ENCODE data around the gene ADORA2A.

- TF ChIP-seq CTCF (IDR thresholded peaks at IDR 0.05; ENCODE audit: insufficient read depth, low read length, poor library complexity, severe bottlenecking) (no peak), EZH2phosphoT487 (conservative IDR thresholded peaks at IDR 0.05; ENCODE audit: low read length) (no peak)
Measured at GRCh38 chr22:24380220-24380904, 47.0 kb upstream of the ADORA2A start.
